Measurements from ENCODE around the gene PAPPA2.

The PAPPA2 gene

GRCh38 chr1:176551146-176551545 lies 88.2 kb downstream of the PAPPA2 start:
- no peaks in the 10 kb centered on the region for H3K27me3 ChIP-seq (replicated peaks; ENCODE audit: insufficient read depth, low read length)
- no peak overlapping the region for H3K4me3 ChIP-seq (ENCODE audit: low read length)
- DNase-seq = no peak
- TF ChIP-seq CTCF (IDR thresholded peaks at IDR 0.05; ENCODE audit: low read length) = no peak
- TF ChIP-seq EZH2 (optimal IDR thresholded peaks at IDR 0.05; ENCODE audit: low read depth, low read length) = no peak
- no peak for TF ChIP-seq EZH2phosphoT487 (IDR thresholded peaks at IDR 0.05; ENCODE audit: low read length)
- no peak overlapping the region for H2AFZ ChIP-seq (ENCODE audit: low read length)
- H4K20me1 ChIP-seq (ENCODE audit: insufficient read depth, low read length) = no peaks in the 10 kb centered on the region
- no peak overlapping the region for H3K9ac ChIP-seq (ENCODE audit: low read length)
- no peaks in the 10 kb centered on the region for H3K9me2 ChIP-seq (replicated peaks; ENCODE audit: insufficient read depth, low read length)
- no peaks in the 10 kb centered on the region for H3K9me3 ChIP-seq (replicated peaks; ENCODE audit: insufficient read depth, low read length)
- H3K79me2 ChIP-seq (ENCODE audit: low read length) = no peaks in the 10 kb centered on the region
- no peaks in the 10 kb centered on the region for H3K4me1 ChIP-seq (ENCODE audit: low read length)
- no peaks in the 10 kb centered on the region for H3F3A ChIP-seq (ENCODE audit: insufficient read depth, low read length)
- H3K36me3 ChIP-seq (replicated peaks; ENCODE audit: insufficient read depth, low read length) = no peaks in the 10 kb centered on the region
- H3K27ac ChIP-seq (ENCODE audit: low read length) = no peak overlapping the region
- no peak overlapping the region for H3K4me2 ChIP-seq (ENCODE audit: low read depth, low read length)

DNA sequence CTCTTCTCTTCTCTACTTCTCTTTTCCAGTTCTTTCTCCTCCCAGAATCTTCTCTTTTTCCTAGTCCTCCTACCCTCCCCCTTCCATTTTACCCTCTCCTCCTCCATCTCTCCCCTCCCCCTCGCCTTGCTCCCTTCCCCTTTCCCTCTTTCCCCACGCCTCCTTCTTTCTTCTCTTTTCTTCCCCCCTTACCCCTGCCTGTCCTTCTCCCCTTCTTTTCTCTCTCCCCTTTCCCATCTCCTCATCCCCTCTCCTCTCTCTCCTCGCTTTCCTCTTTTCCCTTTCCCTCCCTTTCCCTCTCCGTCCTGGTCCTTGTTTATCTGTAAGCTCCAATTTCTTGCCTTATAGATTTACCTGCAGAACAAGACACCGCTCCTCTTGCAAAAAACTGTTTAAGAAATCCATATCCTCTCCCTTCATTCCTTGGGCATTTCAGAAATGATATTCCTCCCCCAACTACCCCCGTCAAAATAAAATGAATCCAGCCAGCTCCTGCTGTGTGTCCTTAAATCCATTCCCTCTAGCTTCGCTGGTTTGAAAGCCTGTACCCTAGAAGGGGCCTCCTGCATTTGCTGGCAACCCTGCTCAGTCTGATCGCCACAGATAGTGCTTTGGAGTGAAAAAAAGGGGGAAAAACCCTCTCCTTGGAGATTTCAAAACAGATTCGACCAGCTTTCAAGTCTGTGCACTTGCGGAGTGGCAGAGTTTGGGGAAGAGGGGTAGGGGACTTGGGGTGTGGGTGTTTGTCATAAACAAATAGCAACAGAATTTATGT lies 89.4 kb downstream of the PAPPA2 start:
- Histone ChIP-seq H3K9me2 (replicated peaks; ENCODE audit: insufficient read depth, low read length) (no peaks in the 10 kb centered on the region), H3K4me1 (ENCODE audit: low read length) (no peaks in the 10 kb centered on the region), H3K36me3 (replicated peaks; ENCODE audit: insufficient read depth, low read length) (no peaks in the 10 kb centered on the region), H3K4me3 (ENCODE audit: low read length) (no peak overlapping the region), H2AFZ (ENCODE audit: low read length) (no peak overlapping the region), H3K9me3 (replicated peaks; ENCODE audit: insufficient read depth, low read length) (no peaks in the 10 kb centered on the region), H3F3A (ENCODE audit: insufficient read depth, low read length) (no peaks in the 10 kb centered on the region), H3K9ac (ENCODE audit: low read length) (no peak overlapping the region), H3K27me3 (replicated peaks; ENCODE audit: insufficient read depth, low read length) (no peaks in the 10 kb centered on the region), H3K4me2 (ENCODE audit: low read depth, low read length) (no peak overlapping the region), H3K27ac (ENCODE audit: low read length) (no peak overlapping the region), H3K79me2 (ENCODE audit: low read length) (no peaks in the 10 kb centered on the region), H4K20me1 (ENCODE audit: insufficient read depth, low read length) (no peaks in the 10 kb centered on the region)
- no peak for DNase-seq
- TF ChIP-seq CTCF (IDR thresholded peaks at IDR 0.05; ENCODE audit: low read length) (no peak), EZH2phosphoT487 (IDR thresholded peaks at IDR 0.05; ENCODE audit: low read length) (no peak), EZH2 (optimal IDR thresholded peaks at IDR 0.05; ENCODE audit: low read depth, low read length) (no peak)

- no peak overlapping the region for H3K4me2 ChIP-seq (ENCODE audit: low read depth, low read length)
- H3K27me3 ChIP-seq (replicated peaks; ENCODE audit: insufficient read depth, low read length) = no peaks in the 10 kb centered on the region
- no peaks in the 10 kb centered on the region for H3F3A ChIP-seq (ENCODE audit: insufficient read depth, low read length)
- H3K27ac ChIP-seq (ENCODE audit: low read length) = no peak overlapping the region
- no peaks in the 10 kb centered on the region for H3K9me2 ChIP-seq (replicated peaks; ENCODE audit: insufficient read depth, low read length)
- no peak overlapping the region for H3K9ac ChIP-seq (ENCODE audit: low read length)
- H4K20me1 ChIP-seq (ENCODE audit: insufficient read depth, low read length) = no peaks in the 10 kb centered on the region
- no peak overlapping the region for H3K4me3 ChIP-seq (ENCODE audit: low read length)
- no peak overlapping the region for H2AFZ ChIP-seq (ENCODE audit: low read length)
- TF ChIP-seq EZH2 (optimal IDR thresholded peaks at IDR 0.05; ENCODE audit: low read depth, low read length) (no peak), EZH2phosphoT487 (IDR thresholded peaks at IDR 0.05; ENCODE audit: low read length) (no peak), CTCF (IDR thresholded peaks at IDR 0.05; ENCODE audit: low read length) (no peak)
- no peaks in the 10 kb centered on the region for H3K4me1 ChIP-seq (ENCODE audit: low read length)
- no peaks in the 10 kb centered on the region for H3K79me2 ChIP-seq (ENCODE audit: low read length)
- H3K36me3 ChIP-seq (replicated peaks; ENCODE audit: insufficient read depth, low read length) = no peaks in the 10 kb centered on the region
- DNase-seq = no peak
- no peaks in the 10 kb centered on the region for H3K9me3 ChIP-seq (replicated peaks; ENCODE audit: insufficient read depth, low read length)
Observed at GRCh38 chr1:176552999-176553398, 90.0 kb downstream of the PAPPA2 start.

All from MM.1S (cell line).